ENCODE results near the gene TAP1. TPM values are rescaled to one million over a fixed set of nuclear protein-coding genes. Genes with fewer than 3 reads are reported as not detected.

Gene TAP1
- total RNA-seq, 1 donor = 122 TPM

DNA sequence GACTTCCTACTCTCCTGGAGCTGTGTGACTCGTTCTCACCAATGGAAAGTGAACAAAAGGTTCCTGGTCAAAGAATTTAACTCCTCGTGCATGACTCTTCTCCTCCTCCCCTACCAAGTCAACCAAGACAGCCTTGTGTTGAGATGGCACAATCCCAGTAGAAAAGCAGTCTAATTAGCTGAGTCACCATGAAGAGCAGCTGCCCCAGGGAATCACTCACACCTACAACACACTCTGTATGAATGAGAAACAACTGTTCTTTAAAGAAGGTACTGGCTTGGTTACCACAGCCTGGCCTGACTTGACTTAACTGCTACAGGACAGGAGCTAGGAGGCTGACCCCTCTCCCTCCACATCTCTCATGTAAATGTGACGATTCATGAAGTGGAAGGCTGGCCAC is 33.8 kb downstream of the TAP1 start:
- no peak overlapping the region for H3K4me3 ChIP-seq (ENCODE audit: low read depth, low read length)
- DNase-seq (ENCODE audit: low read depth) = peak; percentile 58
- TF ChIP-seq CTCF (IDR thresholded peaks at IDR 0.05; ENCODE audit: insufficient read depth, low read depth, low read length) = no peak

GRCh38 chr6:32818867-32819266 is 34.6 kb downstream of the TAP1 start:
- TF ChIP-seq CTCF (IDR thresholded peaks at IDR 0.05; ENCODE audit: insufficient read depth, low read depth, low read length) = no peak
- H3K4me3 ChIP-seq (ENCODE audit: low read depth, low read length) = no peak overlapping the region
- no peak for DNase-seq (ENCODE audit: low read depth)

DNA sequence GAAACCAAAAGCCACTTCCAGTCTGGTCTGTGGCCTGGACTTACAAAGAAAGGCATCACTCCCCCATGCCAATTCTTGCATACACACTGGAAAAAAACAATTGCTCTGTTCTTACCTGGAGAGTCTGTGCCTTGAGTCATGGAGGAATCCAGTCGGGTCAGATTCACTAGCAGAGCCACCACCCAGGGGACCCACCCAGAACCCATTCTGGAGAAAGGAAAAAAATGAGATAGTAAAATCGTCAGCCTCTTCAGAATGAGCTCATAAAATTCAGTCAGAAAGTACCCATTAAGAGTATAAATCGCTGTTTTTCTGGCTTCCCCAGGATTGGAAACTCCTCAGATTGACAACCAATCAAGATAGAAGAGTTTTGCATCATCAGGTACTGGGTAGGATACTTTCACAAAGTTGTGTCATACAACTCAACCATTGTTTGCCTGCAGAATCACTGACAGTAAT is 36.7 kb downstream of the TAP1 start, which contains the start of gene HLA-DOB:
Gene HLA-DOB (minus strand): TSS at position 257 of the 459 bp plus-strand sequence. CDS start 51 bp downstream, at position 206.
- no peak for TF ChIP-seq CTCF (IDR thresholded peaks at IDR 0.05; ENCODE audit: insufficient read depth, low read depth, low read length)
- H3K4me3 ChIP-seq (ENCODE audit: low read depth, low read length) = no peak within 1 kb of the TSS
- peak; percentile 21 for DNase-seq (ENCODE audit: low read depth)

DNA sequence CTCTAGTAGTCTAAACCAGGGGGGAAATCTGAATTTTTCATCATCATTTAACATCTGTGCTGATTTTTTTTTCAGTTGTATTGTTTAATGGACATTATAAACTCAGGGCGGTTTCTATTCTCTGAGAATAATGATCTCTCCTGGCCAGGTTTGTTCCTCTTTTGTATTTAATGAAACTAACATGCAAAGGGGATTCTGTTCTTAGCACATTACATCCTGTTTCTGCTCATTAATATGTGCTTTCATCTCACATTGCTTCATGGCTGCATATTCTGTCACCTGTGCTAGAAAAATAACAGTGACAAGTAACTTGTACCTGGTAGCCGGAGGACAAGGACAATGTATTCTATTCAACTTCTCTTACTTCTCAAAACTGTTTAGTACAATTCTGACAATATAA is 37.5 kb downstream of the TAP1 start:
- no peak for DNase-seq (ENCODE audit: low read depth)
- no peak for TF ChIP-seq CTCF (IDR thresholded peaks at IDR 0.05; ENCODE audit: insufficient read depth, low read depth, low read length)
- H3K4me3 ChIP-seq (ENCODE audit: low read depth, low read length) = no peak overlapping the region

GRCh38 chr6:32815115-32815514 is 38.4 kb downstream of the TAP1 start:
- TF ChIP-seq CTCF (IDR thresholded peaks at IDR 0.05; ENCODE audit: insufficient read depth, low read depth, low read length) = no peak
- no peak overlapping the region for H3K4me3 ChIP-seq (ENCODE audit: low read depth, low read length)
- DNase-seq (ENCODE audit: low read depth) = peak; percentile 82

DNA sequence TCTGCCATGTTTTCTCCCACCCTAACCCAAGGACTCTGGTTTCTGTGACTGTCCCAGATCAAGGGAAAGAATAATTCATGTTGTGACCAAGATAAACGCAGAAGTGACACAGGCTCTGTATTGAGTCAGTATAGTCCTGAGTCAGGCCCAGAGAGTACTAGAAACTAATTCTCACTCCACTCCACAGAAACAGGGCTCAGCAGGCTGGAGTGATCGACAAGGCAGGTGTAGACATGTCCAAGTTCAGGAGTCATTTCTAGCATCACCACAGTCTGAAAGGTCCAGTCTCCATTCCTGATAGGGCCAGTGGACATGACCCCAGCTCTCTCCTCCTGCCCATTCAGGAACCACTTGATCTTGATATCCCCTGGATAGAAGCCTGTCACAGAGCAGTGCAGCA is 39.4 kb downstream of the TAP1 start:
- no peak for TF ChIP-seq CTCF (IDR thresholded peaks at IDR 0.05; ENCODE audit: insufficient read depth, low read depth, low read length)
- no peak overlapping the region for H3K4me3 ChIP-seq (ENCODE audit: low read depth, low read length)
- no peak for DNase-seq (ENCODE audit: low read depth)

GRCh38 chr6:32809171-32809570 is 44.3 kb downstream of the TAP1 start:
- no peak overlapping the region for H3K4me3 ChIP-seq (ENCODE audit: low read depth, low read length)
- no peak for DNase-seq (ENCODE audit: low read depth)
- no peak for TF ChIP-seq CTCF (IDR thresholded peaks at IDR 0.05; ENCODE audit: insufficient read depth, low read depth, low read length)
